HCT116 (cell line): ENCODE results near the gene IGFLR1.

Experiments
- EZH2phosphoT487 ChIP-seq: fragments of 200-600 bp; IDR thresholded peaks from 2 replicates; pipeline ENCODE4 v1.6.1; 2018; ENCODE audit warnings: antibody characterized with exemption, borderline replicate concordance
- JUND ChIP-seq: IDR thresholded peaks from 2 replicates; pipeline ENCODE4 v1.6.1; 2012
- POLR2A ChIP-seq: IDR thresholded peaks from 2 replicates; pipeline ENCODE4 v1.7.0; 2011; ENCODE audit warnings: borderline replicate concordance; ENCODE audit not compliant: insufficient read depth, insufficient read length; ENCODE audit errors: extremely low read depth
- SIN3A ChIP-seq: IDR thresholded peaks from 2 replicates; pipeline ENCODE4 v1.6.1; 2012; ENCODE audit warnings: low read depth
- TCF7L2 ChIP-seq: IDR thresholded peaks from 2 replicates; pipeline ENCODE4 v1.7.0; 2011; ENCODE audit warnings: borderline replicate concordance, inconsistent platforms; ENCODE audit not compliant: insufficient read depth, insufficient read length; ENCODE audit errors: extremely low read depth
- TF ChIP-seq, protein P1 (sequence below), 3 experiments: fragments of 200-600 bp in 1 of 3; sonication (generic) in 1 of 3; IDR thresholded peaks in 2 of 3; conservative IDR thresholded peaks in 1 of 3; 2 replicates each; pipeline ENCODE4 v1.5.1; 2012 to 2017; ENCODE audit warnings: low read depth in 2 of 3, low read length in 2 of 3, antibody characterized with exemption in 1 of 3, borderline replicate concordance in 1 of 3, control low read depth in 1 of 3, mild to moderate bottlenecking in 1 of 3, mixed read lengths in 1 of 3, mixed run types in 1 of 3, moderate library complexity in 1 of 3; ENCODE audit not compliant: insufficient read depth in 1 of 3
- TF ChIP-seq, protein P2 (sequence below): IDR thresholded peaks from 2 replicates; pipeline ENCODE4 v1.6.1; 2012

DNA sequence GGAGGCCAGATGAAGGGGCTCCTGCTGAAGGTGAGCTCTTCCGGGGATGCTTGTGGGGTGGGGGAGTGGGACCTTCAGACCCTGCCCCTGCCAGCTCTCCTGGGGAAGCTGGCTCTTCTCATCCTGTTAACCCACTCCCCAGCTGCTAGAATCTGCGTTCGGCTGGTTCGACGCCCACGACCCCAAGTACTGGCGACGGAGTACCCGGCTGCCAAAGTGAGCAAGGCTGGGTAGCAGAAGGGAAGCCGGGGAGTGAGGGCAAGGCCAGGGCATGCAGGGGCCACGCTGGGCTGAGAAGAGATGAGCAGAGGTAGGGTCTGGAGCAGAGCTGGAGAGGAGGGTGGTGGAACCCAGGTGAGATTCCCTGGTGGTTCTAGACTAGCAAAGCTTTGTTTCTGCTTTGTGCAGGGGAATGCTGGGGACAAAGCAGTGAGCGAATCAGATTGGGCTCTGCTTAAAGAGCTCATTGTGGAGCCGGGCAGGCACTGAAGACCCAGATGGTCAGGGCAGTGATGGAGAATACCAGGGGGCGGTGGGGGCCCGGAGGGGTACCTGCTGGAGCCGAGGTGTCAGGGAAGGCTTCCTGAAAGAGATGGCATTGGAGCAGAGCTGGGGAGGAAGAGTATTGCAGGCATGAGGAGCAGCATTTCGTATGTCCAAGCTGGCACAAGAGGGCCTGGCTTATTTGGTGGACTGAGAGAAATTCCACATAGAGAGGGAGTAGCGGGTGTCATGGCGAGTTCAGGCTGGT, 14.1 kb downstream of the IGFLR1 start:
- no peak for TF ChIP-seq JUND
- no peak for TF ChIP-seq POLR2A
- TF ChIP-seq SIN3A = no peak
- TF ChIP-seq, protein P1, sequence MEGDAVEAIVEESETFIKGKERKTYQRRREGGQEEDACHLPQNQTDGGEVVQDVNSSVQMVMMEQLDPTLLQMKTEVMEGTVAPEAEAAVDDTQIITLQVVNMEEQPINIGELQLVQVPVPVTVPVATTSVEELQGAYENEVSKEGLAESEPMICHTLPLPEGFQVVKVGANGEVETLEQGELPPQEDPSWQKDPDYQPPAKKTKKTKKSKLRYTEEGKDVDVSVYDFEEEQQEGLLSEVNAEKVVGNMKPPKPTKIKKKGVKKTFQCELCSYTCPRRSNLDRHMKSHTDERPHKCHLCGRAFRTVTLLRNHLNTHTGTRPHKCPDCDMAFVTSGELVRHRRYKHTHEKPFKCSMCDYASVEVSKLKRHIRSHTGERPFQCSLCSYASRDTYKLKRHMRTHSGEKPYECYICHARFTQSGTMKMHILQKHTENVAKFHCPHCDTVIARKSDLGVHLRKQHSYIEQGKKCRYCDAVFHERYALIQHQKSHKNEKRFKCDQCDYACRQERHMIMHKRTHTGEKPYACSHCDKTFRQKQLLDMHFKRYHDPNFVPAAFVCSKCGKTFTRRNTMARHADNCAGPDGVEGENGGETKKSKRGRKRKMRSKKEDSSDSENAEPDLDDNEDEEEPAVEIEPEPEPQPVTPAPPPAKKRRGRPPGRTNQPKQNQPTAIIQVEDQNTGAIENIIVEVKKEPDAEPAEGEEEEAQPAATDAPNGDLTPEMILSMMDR (IDR thresholded peaks at IDR 0.05 in 2 of 3, conservative IDR thresholded peaks at IDR 0.05 in 1 of 3; ENCODE audit: borderline replicate concordance in 1 of 3, insufficient read depth in 1 of 3, low read depth in 2 of 3, low read length in 2 of 3) = no peak
- no peak for TF ChIP-seq EZH2phosphoT487
- TF ChIP-seq, protein P2, sequence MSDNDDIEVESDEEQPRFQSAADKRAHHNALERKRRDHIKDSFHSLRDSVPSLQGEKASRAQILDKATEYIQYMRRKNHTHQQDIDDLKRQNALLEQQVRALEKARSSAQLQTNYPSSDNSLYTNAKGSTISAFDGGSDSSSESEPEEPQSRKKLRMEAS = no peak
- TF ChIP-seq TCF7L2 = no peak
